T follicular helper cell (primary cell): ENCODE measurements around the gene CTTN.

Source experiments
- DNase-seq: peaks from one replicate; pipeline ENCODE4 v3.0.0-alpha.2; 2020; ENCODE audit warnings: low read depth

CTTN gene

GRCh38 chr11:70477176-70477575 is 78.8 kb downstream of the CTTN start:
- no peak for DNase-seq

DNA sequence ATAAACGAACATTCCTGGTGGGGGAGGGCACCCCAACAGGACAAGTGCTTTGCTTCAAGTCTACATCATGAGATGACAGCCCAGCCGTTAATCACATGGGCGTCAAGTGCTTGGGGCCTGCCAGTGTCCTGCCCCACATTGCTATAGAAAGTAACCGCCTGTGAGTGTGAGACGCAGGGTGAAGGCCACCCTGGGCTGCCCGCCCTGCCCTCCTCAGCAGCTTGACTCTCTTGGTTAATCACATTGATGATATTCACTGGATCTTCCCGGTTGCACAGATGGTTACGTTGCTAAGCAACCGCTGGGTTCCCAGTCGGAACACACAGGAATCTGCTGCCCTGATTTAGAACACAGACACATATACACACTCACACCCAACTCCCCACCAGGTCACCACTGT is 79.3 kb downstream of the CTTN start:
- no peak for DNase-seq

DNA sequence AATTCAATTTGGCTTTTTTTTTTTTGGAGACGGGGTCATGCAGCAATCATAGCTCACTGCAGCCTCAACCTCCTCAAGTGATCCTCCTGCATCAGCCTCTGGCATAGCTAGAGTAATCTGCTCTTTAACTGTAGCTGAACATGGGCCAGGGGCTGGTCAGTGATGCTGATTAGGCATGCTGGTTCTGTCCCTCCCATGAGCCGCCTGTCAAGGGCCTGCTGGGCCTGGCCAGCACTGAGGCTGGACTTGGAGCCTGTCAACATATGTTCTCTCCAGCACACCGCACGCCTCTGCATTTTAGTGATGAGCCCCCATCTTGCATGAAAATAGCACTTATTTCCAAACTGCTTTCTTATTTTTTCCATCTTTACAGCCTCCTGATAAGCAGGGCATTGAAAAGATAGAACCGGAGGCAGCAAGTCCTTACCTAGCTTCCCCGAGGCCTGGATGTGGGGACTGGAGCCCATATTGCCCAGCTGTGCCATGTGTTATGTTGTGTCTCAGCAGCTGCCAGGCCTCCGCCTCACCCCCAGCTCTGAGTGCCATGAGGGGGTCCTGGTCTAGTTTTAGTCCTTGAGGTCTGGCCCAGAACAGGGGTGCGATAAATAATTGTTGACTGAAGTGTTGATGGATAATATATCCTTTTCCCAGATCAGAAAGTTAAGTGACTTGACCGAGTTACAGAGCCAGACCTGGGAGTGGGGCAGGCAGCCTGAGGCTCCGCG is 80.0 kb downstream of the CTTN start:
- no peak for DNase-seq

- DNase-seq: no peak
Measured at GRCh38 chr11:70480711-70481110, 82.4 kb downstream of the CTTN start.

DNA sequence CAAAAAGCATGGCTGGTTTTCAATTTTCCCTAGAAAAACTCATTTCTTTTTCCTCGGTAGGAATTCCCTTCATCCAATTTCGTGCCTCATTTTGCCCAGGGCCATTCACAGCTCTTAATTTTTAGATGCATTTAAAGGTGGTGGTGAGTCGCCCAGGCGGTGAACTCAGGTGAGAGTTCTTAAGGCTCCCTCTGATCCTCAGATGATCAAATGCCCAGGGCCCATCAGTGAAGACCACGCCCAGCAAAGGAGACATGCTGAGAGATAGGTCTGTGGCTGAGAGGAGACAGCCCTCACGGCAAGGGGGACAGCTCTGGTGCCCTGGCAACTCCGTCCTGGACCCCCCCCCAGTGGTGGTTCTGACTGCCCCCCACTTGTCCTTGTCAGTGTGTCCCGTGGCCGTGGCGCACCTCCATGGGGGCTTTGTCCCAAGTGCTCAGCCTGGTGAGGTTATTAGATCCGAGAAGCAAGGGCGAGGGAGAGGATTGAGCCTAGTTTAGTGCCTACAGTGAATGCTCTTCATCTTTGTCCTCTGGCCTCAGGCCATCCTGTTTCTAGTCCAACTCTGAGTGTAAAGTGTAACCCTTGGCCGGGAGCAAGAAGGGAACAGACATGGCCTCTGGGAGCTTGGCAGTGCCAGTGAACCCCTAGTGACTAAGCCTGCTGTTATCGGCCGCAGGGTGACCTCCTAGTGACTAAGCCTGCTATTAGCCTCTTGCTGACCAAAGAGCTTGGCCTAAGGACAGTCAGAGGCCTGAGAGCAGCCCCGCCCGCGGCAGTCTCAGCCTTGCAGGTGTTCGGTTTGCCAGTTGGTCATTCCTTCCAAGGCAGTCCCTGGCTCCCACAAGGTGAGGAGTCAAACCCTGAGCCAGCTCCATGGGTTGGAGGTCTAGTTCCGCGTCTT is 83.5 kb downstream of the CTTN start:
- no peak for DNase-seq

GRCh38 chr11:70482529-70482917 is 84.2 kb downstream of the CTTN start:
- DNase-seq: no peak

DNA sequence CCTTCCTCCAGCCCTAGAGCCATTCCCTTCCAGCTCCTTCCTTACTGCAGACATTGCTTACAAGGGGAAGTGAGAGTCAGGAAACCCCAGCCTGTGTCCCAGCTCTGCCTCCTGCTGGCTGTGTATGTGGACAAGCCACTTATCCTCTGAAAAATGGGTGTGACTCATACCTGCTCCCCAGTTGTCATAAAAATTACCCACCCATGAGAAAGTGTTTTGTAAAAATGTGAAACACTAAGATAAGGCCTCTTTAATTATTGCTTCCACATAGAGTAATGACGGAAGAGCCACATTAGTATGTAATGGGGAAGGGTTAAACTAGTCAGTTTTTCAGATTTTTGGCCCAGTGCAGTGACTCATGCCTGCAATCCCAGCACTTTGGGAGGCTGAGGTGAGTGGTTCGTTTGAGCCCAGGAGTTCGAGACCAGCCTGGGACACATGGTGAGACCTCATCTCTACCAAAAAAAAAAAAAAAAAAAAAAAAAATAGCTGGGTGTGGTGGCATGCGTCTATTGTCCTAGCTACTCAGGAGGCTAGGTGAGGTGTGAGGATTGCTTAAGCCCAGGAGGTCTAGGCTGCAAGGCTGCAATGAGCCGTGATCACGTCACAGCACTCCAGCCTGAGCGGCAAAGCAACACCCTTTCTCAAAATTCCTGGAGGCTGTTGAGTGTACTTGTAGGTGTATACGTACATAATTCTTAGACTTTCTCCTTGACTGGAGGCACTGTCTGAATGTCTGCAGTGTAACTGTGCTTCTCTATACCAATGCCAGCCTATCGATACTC is 84.9 kb downstream of the CTTN start:
- DNase-seq: no peak

DNA sequence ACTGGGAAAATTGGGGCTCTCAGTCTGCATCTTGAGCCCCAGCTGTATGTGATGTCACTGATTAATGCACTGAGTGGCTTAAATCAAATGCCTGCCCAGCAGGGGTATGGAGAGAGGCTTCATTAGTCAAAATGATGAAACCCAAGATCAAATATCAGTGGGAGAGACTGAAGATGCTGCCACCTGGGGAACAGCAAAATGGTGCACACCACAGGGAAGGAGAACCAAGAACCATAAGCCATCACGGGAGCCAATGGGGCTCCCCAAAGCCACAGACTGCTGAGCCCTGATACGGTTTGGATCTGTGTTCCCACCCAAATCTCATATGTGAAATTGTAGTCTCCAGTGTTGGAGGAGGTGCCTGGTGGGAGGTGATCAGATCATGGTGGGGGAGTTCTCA is 85.6 kb downstream of the CTTN start:
- DNase-seq: no peak

- no peak for DNase-seq
Measured at GRCh38 chr11:70485326-70486025, 87.1 kb downstream of the CTTN start.

DNA sequence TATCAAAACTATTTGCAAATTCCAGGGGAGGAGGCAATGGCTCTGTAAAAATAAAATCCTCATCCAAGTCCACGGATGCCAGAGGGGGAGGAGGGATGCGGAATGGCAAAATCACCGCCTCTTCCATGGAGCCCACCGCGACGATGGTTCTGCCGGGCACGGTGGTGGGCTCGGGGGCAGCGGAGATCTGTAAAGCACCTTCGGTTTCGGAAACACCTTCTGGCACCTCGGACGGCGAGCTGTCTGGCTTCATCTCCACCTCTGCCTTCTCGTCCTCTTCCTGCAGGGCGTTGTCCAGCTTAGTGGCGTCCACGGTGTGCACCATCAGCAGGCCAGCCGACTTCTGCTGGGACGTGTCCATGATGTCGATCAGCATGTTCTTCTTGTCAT is 87.7 kb downstream of the CTTN start:
- DNase-seq: no peak
